GM18868 (cell line): ENCODE results near the gene RER1.

ENCODE experiments used
- ATAC-seq: cut with Tn5 transposase; IDR thresholded peaks from one replicate; pipeline ENCODE4 v1.9.1; 2021; ENCODE audit warnings: mild to moderate bottlenecking, moderate library complexity; ENCODE audit not compliant: unreplicated experiment

RER1 gene

DNA sequence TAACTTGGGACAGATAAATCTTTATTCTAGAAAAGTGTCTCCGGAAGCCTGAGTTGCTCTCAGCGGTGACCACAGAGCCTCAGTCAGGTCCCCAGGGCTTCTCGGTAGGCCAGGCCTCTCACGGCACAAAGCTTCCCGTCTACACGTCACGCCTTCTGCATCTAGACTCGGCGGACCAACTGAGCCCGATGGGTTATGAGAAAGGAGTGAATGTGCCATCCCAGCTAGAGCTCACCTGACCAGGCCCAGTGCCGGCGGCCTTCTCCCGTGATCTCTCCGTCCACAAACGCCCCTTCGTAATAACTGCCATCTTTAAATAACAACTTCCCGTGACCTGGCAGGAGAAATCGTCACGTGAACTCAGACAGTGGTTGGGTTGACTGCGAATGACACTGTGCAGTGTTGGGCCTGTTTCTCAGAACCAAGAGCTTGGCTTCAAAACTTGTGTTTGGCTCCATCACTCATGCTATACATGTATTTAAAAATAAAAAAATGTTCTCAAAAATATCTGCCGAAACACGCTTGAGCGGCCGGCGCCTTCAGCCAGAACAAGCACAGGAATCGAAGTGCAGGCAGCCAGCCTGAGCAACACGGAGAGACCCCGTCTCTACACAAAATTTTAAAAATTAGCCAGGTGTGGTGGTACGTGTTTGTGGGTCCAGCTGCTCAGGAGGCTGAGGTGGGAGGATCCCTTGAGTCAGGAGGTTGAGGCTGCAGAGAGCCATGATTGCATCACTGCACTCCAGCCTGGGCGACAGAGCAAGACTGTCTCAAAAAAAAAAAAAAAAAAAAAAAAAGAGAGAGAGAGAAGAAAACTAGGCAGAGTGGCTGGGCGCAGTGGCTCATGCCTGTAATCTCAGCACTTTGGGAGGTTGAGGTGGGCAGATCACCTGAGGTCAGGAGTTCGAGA lies 3.4 kb upstream of the RER1 start:
- no peak for ATAC-seq

- no peak for ATAC-seq
Measured at GRCh38 chr1:2389644-2390043, 2.0 kb upstream of the RER1 start.

GRCh38 chr1:2391931-2392509 lies 379 bp downstream of the RER1 start:
- peak; percentile 4 for ATAC-seq

- no peak for ATAC-seq
Measured at GRCh38 chr1:2392686-2393085, 1.0 kb downstream of the RER1 start.

- ATAC-seq: no peak
Measured at GRCh38 chr1:2393471-2393877, 1.8 kb downstream of the RER1 start.

DNA sequence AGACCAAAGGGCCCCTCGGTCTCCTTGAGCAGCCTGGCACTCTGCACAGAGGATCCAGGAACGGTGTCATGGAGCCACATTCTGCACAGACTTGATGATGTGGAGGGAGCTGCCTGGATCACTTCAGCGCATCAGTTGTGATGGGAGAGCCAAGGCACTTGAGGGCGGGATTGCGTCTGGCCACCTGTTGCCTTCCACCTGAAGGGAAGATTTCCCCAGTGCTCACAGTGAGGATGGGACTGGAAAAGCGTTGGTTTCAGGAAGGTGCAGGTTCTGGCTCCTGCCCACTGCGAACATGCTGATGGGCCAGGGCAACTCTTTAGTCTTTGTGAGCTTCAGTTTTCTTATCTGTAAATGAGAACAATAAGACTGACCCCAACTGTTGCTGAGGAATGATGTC lies 2.6 kb downstream of the RER1 start:
- no peak for ATAC-seq

- no peak for ATAC-seq
Measured at GRCh38 chr1:2394761-2395160, 3.1 kb downstream of the RER1 start.

GRCh38 chr1:2395245-2395644 lies 3.6 kb downstream of the RER1 start:
- no peak for ATAC-seq

DNA sequence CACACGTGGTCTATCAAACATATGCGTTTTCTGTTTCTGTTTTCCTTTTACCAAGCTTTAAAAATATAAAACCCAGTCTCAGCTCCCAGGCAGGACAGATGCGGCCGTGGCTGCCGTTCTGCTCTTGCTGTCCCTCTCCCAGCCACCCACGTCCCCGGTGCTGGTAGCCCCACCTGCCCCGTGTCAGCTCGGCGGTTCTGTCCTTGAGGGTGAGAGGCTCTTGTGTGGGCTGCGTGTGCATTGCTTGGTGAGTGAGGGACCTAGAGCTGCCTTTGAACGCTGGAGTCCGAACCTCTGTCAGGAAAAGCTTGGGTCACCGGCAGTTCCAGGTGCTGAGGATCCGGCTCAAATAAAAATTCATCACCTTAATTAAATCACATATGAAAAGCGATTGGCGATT lies 4.4 kb downstream of the RER1 start:
- ATAC-seq: no peak

DNA sequence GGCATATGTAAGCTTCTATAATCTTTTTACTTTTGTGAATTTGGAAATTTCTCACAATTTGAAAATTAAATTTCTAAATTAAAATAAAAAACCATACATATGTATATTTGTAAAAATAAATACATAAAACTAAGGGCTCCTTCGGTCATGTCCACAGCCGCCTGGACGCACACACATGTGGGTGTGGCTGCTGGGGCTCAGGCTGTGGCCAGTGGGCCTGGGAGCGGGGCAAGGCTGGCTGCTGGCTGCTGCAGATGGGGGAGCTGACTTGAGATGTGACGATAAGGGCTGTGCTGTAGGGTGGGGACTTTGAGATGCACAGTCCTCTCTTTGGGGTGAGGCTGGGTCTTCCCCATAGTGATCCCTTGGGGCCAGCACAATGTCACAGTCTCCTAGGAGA lies 4.8 kb downstream of the RER1 start:
- no peak for ATAC-seq

- ATAC-seq: no peak
Measured at GRCh38 chr1:2397007-2397679, 5.5 kb downstream of the RER1 start.

DNA sequence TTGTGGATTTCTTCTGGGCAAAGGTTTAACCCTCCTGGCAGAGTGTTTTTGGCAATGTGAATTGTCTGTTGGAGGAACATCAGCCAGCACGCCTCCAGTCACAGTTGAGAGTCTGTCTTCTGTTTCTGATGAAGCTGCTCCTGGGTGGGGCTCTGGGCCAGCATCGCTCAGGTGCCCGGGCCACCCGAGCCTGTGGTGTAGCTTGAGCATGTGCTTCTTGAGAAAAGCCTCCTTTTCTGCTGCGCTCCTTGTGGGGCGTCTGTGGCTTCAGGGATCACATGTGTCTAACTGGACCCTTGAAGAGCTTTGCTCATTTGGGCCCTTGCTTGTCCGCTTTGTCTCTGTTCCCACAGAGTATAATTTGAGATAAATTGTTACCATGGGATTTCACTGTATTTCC lies 7.2 kb downstream of the RER1 start:
- no peak for ATAC-seq

GRCh38 chr1:2399890-2400575 lies 8.4 kb downstream of the RER1 start:
- ATAC-seq: no peak

GRCh38 chr1:2400576-2400909 lies 8.9 kb downstream of the RER1 start:
- ATAC-seq: no peak

GRCh38 chr1:2400950-2401649 lies 9.5 kb downstream of the RER1 start:
- ATAC-seq: no peak

- no peak for ATAC-seq
Measured at GRCh38 chr1:2402420-2402819, 10.8 kb downstream of the RER1 start.

- no peak for ATAC-seq
Measured at GRCh38 chr1:2403273-2403672, 11.6 kb downstream of the RER1 start.

DNA sequence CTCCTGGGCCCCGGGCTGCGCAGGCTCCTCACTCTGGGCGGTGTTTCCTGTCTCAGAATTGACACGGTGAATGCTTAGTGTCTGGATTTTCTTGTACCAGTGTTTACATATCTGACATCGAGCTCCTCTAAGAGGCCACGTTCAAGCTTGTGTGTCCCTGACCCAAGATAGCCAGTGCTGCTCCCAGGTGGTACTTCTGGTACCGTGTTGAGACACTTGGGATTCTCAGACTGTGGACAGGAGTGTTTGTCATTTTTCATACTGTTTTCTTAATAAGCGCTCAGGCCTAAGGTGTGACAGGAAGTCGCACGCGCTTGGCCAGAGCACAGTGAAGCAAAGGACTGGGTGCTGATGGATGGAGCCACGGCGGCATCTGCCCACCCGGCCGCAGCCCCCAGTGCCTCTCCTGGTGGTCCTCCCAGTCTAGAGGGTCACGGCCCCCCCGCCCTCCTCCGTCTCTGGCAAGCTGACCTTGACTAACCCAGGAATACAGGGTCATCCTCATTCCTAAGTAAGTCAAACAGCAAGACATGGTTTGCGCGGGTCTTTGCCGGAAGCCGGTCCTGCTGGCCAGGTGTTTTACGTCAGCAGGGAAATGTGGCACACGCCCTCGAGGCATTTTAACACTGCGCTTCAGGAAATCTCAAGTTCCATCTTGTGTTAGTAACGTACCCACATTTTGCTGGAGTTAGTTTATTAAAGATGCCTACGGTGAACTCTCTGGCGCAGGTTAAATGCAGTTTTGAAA lies 12.7 kb downstream of the RER1 start:
- ATAC-seq: no peak

GRCh38 chr1:2404890-2405511 lies 13.4 kb downstream of the RER1 start:
- ATAC-seq: no peak
